Measurements from ENCODE around the gene ZNF775.

Gene ZNF775

DNA sequence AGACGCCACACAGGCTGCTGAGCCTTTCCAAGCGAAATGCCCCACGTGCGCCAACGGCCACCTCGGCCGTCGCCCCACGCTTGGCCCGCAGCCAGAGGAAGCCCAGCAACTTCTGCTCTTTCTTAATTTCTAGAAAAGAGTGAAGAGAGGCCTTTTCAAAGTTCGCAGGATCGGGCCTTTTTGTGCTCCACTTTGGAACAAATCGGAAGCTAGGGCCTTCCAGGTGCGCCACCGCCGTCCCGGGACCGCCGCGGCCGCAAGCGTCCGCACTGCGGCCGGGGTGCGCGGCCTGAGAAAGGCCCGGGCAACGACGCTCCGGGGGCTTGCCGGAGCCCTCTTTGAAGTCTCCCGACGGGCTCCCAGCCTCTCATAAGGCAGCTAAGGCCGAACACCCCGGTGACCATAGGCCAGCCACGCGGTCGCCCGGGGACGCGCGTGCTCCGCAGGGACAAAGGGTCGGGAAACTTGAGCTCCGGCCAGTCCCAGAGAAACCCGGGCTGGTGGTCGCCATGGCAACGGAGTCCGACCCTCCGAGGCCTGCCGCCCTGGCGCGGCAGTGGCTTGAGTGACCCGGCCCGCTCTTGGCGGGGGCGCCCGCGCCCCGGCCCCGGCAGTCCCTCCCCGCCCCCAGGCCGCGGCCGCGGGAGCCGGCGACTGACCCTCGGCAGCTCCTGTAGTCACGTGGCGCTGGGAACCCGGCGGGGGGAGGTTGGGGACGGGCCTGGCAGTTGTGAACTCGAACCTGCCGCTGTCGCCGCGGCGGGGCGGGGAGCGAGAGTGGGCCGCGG, 10.8 kb upstream of the ZNF775 start, which contains the start of gene REPIN1:
Gene REPIN1, plus strand, starts transcription at position 727 of the 788 bp plus-strand sequence. CDS start 890 bp downstream, outside the sequence.
- in situ Hi-C loops (cut with HindIII; ENCODE audit: low sequenced_read_pairs) = no loop called here

DNA sequence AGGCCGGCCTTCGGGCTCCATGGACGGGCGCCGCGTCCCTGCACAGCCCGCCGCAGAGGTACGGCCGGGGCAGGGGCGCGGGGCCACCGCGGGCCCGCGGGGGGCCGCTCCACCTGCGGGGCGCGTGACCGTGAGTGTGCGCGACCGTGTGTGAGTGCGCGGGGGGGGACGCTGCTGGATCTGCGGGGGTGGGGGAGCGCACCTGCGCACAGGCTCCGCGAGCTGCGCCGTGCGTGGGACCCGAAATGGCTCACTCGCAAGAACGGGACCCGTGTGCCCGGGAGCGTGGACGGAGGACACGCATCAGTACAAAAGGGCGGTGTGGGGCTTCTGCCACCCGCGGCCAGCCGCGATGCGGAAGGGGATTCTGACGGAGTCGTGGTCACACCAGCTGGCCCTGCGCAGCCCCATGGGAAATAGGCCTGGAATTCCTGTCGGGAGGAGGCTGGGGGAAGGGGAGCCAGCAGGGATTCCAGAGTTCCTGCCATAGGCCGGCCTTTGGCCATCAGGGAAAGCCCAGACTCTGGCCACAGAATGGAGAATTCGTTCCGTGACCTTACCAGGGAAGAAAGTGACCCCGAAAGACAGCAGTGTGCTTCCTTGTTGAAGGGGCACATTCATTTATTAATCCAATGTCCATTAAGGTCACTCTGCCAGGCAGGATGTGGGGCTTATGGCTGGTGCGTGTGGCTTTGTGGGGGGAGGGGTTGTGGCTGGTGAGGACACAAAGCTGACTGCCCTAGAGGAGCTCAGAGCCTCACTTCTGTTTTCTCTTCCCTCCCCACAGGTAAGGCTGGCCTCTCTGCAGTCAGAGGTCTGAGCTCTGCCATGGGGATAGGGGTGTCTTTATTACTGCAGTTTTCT, 10.0 kb upstream of the ZNF775 start:
- in situ Hi-C loops (cut with HindIII; ENCODE audit: low sequenced_read_pairs) = no loop called here

DNA sequence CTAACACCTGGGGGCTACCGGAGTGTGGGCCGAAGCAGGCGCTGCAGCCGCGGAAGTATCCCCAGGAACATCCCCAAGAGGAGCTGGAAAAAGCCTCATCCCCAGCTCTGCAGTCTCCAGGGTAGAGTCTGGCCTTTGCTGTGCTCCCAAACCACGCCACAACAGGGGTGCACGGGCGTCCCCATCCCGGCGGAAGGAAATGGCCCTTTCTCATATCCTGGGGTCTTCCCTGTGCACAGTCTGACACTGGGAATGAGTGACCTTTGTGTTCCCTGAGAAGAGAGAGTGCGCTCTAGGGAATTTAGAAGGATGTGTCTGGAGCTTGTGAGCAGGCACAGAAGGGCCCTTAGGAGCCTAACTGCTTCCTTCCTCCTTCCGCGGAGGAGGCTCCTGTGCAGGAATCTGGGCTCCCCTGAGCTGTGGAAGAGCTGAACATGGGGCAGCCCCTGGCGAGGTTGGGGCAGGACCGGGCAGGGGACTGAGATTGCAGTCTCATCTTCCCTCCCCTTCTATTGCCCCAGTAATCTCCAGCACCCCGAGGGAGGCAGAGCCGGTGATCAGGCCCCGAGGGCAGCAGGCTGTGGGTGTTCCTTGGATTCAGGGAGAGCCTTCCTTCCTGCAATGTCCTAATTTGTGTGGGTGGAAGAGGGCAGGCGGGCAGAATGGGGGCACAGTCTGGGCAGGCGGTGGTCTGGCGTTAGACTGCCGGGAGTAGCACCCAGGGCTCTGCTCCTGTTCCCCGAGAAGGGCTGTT, 9.2 kb upstream of the ZNF775 start:
- in situ Hi-C loops (cut with HindIII; ENCODE audit: low sequenced_read_pairs) = no loop called here

- in situ Hi-C loops (cut with HindIII; ENCODE audit: low sequenced_read_pairs) = no loop called here
Measured at GRCh38 chr7:150370612-150371071, 8.5 kb upstream of the ZNF775 start.

- in situ Hi-C loops (cut with HindIII; ENCODE audit: low sequenced_read_pairs) = no loop called here
Measured at GRCh38 chr7:150371131-150371995, 7.8 kb upstream of the ZNF775 start.

- in situ Hi-C loops (cut with HindIII; ENCODE audit: low sequenced_read_pairs) = no loop called here
Measured at GRCh38 chr7:150371996-150372270, 7.2 kb upstream of the ZNF775 start.

- in situ Hi-C loops (cut with HindIII; ENCODE audit: low sequenced_read_pairs) = no loop called here
Measured at GRCh38 chr7:150372271-150373048, 6.7 kb upstream of the ZNF775 start.

- in situ Hi-C loops (cut with HindIII; ENCODE audit: low sequenced_read_pairs) = no loop called here
Measured at GRCh38 chr7:150373049-150373801, 5.9 kb upstream of the ZNF775 start.

DNA sequence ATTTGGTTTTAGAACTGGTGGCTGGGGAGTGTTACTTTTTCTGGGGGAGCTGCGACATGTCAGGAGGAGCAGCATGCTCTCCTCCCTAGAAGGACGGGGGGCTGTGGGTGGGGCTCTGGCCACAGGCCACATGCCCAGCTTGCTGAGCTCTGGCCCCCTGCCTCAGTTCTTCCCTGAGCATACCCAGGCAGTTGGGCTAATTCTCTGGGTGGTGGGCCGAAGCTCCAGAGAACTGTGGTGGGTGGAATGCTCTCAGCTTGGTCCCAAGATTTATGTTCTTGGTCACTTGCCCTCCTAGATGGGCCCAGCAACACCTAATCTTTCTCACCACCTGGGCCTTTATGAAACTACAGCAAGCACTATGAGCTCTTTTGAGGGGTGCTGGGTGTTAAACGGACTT, 5.1 kb upstream of the ZNF775 start:
- in situ Hi-C loops (cut with HindIII; ENCODE audit: low sequenced_read_pairs) = no loop called here

GRCh38 chr7:150374472-150374871, 4.7 kb upstream of the ZNF775 start:
- in situ Hi-C loops (cut with HindIII; ENCODE audit: low sequenced_read_pairs) = no loop called here

GRCh38 chr7:150375662-150376521, 3.2 kb upstream of the ZNF775 start:
- in situ Hi-C loops (cut with HindIII; ENCODE audit: low sequenced_read_pairs) = no loop called here

- in situ Hi-C loops (cut with HindIII; ENCODE audit: low sequenced_read_pairs) = no loop called here
Measured at GRCh38 chr7:150376560-150376959, 2.6 kb upstream of the ZNF775 start.

DNA sequence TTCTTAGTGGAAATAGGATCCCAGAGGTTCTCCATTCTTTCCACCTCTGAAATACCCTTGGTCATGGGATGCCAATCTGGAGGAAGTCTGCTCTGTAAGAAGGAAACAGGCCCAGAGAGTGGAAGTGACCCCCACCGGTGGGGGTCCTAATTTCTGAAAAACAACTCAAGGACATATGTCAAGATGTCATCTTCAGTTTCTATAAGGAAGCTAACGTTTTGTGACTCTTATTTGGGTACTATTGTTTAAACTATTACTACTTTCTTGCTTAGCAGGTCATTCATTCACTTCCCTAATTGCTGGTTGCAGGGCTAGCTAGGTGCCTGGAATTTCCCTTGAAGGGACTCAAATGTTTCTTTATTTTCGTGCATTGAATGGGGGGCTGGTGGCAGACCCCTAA, 1.9 kb upstream of the ZNF775 start:
- in situ Hi-C loops (cut with HindIII; ENCODE audit: low sequenced_read_pairs) = no loop called here

GRCh38 chr7:150377635-150378034, 1.5 kb upstream of the ZNF775 start:
- in situ Hi-C loops (cut with HindIII; ENCODE audit: low sequenced_read_pairs) = no loop called here

GRCh38 chr7:150378115-150378852, 846 bp upstream of the ZNF775 start:
- in situ Hi-C loops (cut with HindIII; ENCODE audit: low sequenced_read_pairs) = no loop called here

GRCh38 chr7:150379441-150380379, 580 bp downstream of the ZNF775 start:
- in situ Hi-C loops (cut with HindIII; ENCODE audit: low sequenced_read_pairs) = no loop called here
